GM10847 (cell line): ENCODE results near the gene FSIP1.

ENCODE experiments used
- POLR2A ChIP-seq: IDR thresholded peaks from 2 replicates; pipeline ENCODE4 v1.6.1; 2011; ENCODE audit not compliant: insufficient read length; ENCODE audit errors: extremely low read depth

FSIP1 gene

GRCh38 chr15:39797407-39797806 lies 14.8 kb upstream of the FSIP1 start:
- no peak for TF ChIP-seq POLR2A

DNA sequence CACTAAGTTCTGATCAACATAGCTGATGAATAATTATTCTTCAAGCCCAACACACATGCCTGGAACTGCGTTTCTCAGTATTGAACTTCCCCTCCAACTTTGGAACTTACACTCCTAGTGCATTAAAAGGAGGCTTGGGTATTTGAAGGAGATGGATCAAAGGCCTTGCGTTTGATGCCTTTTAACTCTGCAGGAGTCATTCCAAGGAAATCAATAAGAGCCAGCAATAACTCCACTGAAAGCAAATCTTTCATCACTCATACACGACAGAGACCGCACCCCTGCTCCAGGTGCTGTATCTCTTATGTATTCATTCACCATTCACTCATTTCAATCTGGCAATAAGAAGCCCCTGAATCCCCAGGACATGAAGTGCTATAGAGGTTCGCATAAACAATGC lies 14.0 kb upstream of the FSIP1 start:
- TF ChIP-seq POLR2A, result no peak

GRCh38 chr15:39795486-39795885 lies 12.8 kb upstream of the FSIP1 start:
- TF ChIP-seq POLR2A, result no peak

DNA sequence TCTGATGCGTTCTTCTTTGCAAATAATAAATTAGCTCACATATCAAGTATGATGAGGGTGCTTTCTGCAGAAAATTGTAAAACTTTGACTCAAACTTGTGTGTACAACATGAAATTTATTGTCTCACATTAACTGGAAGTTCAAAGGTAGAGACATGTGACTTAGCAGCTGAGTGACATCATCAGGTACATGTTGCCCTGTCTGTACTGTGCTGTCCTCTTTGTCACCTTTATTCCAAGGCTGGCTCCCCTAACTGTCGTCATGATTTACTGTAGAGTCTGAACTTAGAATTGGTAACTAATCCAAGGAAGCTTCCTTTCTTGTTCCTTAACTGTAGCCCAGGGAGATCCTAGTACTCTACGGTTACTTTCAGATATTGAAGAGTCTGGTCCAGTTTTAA lies 12.3 kb upstream of the FSIP1 start:
- TF ChIP-seq POLR2A, result no peak

GRCh38 chr15:39793923-39794322 lies 11.3 kb upstream of the FSIP1 start:
- TF ChIP-seq POLR2A, result no peak

- no peak for TF ChIP-seq POLR2A
These were observed 10.2 kb upstream of the FSIP1 start for GRCh38 chr15:39792844-39793335.

GRCh38 chr15:39792025-39792843 lies 9.6 kb upstream of the FSIP1 start:
- no peak for TF ChIP-seq POLR2A

GRCh38 chr15:39789736-39790135 lies 7.1 kb upstream of the FSIP1 start:
- no peak for TF ChIP-seq POLR2A

- no peak for TF ChIP-seq POLR2A
These were observed 6.3 kb upstream of the FSIP1 start for GRCh38 chr15:39788800-39789565.

- TF ChIP-seq POLR2A, result no peak
These were observed 5.5 kb upstream of the FSIP1 start for GRCh38 chr15:39788108-39788507.

DNA sequence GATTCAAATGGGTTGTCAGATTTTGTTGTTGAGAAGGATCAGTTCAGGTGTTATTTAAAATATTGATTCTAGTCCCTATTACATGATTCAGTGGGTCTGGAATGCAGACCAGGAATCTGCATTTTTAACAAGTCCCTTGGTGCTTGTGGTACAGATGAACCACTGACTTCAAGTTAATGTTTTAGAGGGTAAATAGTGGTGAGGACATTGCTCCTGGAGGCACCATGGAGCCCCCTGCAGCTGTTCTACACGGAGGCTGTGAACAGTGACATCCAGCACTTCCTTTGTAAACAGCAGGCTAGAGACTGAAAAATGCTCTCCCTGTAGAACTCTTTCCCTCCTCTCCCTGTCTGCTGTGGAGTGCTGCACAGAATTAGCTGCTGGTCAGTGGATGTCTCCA lies 4.8 kb upstream of the FSIP1 start:
- TF ChIP-seq POLR2A, result no peak

GRCh38 chr15:39786447-39787056 lies 3.9 kb upstream of the FSIP1 start:
- TF ChIP-seq POLR2A, result no peak

DNA sequence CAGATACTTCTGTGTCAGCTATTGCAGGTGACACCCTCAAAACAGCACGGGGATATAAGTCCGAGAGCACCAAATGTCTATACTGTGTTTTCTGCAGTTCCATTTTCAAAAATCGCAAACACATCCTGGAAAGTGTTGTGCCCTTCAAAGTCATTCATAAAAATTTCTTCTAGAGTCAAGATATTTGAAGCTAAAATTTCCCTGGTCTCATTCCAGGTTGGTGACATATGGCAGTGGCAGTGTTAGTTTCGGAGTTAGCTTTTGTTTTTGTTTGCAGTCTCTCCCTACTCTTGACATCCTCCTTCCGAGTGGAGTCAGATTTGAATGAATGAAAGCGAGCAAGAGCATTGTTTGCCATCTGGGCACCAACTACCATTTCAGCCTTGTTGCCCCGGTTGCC lies 3.2 kb upstream of the FSIP1 start:
- TF ChIP-seq POLR2A, result no peak

DNA sequence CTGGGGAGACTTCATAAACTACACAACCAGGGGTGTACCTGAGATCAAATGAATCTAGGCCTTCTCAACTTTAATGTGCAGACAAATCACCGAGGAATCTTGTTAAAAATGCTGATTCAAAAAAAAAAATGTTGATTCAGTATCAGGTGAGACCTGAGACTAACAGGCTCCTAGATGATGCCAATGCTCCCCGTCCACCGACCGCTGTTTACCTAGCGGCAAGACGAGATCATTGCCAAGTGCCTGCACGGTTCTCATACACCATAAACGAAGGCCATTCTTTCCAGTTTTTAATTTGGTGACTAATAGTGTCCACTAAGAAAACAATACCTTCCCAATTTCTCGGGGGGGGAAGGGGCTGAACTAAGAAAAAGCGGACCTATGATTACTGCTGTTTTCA lies 2.5 kb upstream of the FSIP1 start:
- no peak for TF ChIP-seq POLR2A

DNA sequence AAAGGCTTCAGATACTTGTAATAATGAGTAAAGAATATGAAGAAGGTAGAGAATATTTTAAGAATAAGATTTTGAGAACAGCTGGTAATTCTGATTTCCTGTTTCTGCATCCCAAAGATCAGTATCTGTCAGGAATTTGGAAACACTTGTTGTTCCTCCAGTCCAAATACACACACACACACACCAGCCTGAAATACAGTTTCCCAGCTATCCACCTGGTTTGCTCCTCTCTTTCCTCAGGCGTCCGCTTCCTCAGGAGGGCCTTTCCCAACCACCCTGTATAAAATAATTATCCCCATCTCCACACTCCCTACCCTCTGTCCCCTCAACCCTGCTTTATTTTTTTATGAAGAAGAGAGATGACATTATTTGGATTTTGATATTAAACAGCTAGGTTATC lies 2.0 kb upstream of the FSIP1 start:
- no peak for TF ChIP-seq POLR2A

GRCh38 chr15:39784125-39784524 lies 1.5 kb upstream of the FSIP1 start:
- no peak for TF ChIP-seq POLR2A
